KMS-11 (cell line): ENCODE measurements around the gene GNG3.

Experiments
- H2AFZ ChIP-seq: fragments of 200-600 bp; sonication (generic); 2 replicates; pipeline ENCODE4 v1.6.1; 2016; ENCODE audit warnings: antibody characterized with exemption, mixed run types, low read depth
- H3K27ac ChIP-seq: fragments of 200-600 bp; sonication (generic); 2 replicates; pipeline ENCODE4 v1.6.1; 2016; ENCODE audit warnings: mild to moderate bottlenecking, mixed run types
- H3K27me3 ChIP-seq: fragments of 200-600 bp; sonication (generic); 2 replicates; pipeline ENCODE4 v1.6.1; 2017; ENCODE audit warnings: mild to moderate bottlenecking, low read depth, mixed run types, moderate library complexity; ENCODE audit not compliant: insufficient read depth
- H3K36me3 ChIP-seq: fragments of 200-600 bp; sonication (generic); 2 replicates; pipeline ENCODE4 v1.6.1; 2017; ENCODE audit warnings: mild to moderate bottlenecking, mixed run types; ENCODE audit not compliant: insufficient read depth
- H3K4me1 ChIP-seq: fragments of 200-600 bp; sonication (generic); 2 replicates; pipeline ENCODE4 v1.6.1; 2016; ENCODE audit warnings: mild to moderate bottlenecking, low read depth, mixed run types; ENCODE audit not compliant: poor library complexity, severe bottlenecking
- H3K4me2 ChIP-seq: fragments of 200-600 bp; sonication (generic); 2 replicates; pipeline ENCODE4 v1.7.0; 2016; ENCODE audit warnings: mild to moderate bottlenecking, mixed run types
- H3K4me3 ChIP-seq: fragments of 200-600 bp; sonication (generic); IDR thresholded peaks from 2 replicates; pipeline ENCODE4 v1.6.1; 2017; ENCODE audit warnings: low read depth, low read length, mixed read lengths; ENCODE audit not compliant: insufficient read depth
- H3K79me2 ChIP-seq: fragments of 200-600 bp; sonication (generic); 2 replicates; pipeline ENCODE4 v1.6.1; 2016; ENCODE audit warnings: low read depth, mixed run types; ENCODE audit not compliant: insufficient read depth
- H3K9ac ChIP-seq: fragments of 200-600 bp; sonication (generic); 2 replicates; pipeline ENCODE4 v1.6.1; 2016; ENCODE audit warnings: mild to moderate bottlenecking, mixed run types
- H4K20me1 ChIP-seq: fragments of 200-600 bp; sonication (generic); 2 replicates; pipeline ENCODE4 v1.6.1; 2016; ENCODE audit warnings: mild to moderate bottlenecking, mixed run types; ENCODE audit not compliant: insufficient read depth
- TF ChIP-seq, protein P1 (sequence below): fragments of 200-600 bp; sonication (generic); conservative IDR thresholded peaks from 2 replicates; pipeline ENCODE4 v1.6.1; 2017; ENCODE audit warnings: low read depth, mild to moderate bottlenecking, antibody characterized with exemption, low read length, moderate library complexity, mixed read lengths

The GNG3 gene

DNA sequence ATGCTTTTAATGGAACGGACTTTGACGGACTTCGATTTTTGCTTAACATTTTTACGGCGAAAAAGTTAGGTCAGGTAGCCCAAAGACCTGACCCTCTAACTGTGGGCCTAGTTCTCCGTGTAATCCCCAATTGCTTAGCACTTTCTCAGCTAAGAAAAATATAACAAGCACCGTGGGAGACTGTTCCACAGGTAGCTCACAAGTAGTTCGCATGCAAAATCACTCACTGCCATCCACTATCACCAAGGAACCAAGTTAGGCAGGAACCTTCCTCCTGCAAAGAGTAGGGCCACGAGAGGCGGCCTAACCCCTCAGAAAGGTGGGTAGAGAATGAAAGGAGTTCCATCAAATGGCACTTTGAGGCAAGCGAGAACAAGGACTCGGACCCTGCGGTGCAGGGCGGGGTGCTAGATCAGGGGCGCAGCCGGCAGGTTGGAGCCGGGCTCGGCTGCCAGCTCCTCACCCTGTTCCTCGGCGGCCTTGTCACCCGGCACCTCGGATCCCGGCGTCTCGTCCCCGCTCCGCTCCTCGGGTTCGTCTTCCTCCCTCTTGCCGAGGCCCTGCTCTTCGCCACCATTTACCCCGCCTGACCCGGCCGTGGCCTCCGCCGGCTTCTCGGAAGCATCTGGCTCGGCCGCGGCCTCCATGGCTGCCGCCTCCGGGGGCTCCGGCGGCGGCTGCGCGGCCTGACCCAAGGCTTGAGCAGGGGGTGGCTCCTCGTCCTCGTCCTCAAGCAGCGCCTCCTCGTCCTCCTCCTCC is 18.9 kb downstream of the GNG3 start:
- peak overlapping the region; percentile 98 for H3K4me2 ChIP-seq
- H3K27ac ChIP-seq, result peak overlapping the region; percentile 89
- peaks cover 16% of the 10 kb centered on the region; the same call in 1 of the 2 replicates for H4K20me1 ChIP-seq
- H3K4me1 ChIP-seq, result peaks cover 34% of the 10 kb centered on the region
- H3K27me3 ChIP-seq, result no peaks in the 10 kb centered on the region
- H3K9ac ChIP-seq, result peak overlapping the region; percentile 77
- peaks cover 26% of the 10 kb centered on the region; the same call in 1 of the 2 replicates for H3K36me3 ChIP-seq
- H3K4me3 ChIP-seq, result peak overlapping the region; percentile 47
- H3K79me2 ChIP-seq, result peaks cover 76% of the 10 kb centered on the region
- TF ChIP-seq, protein P1, sequence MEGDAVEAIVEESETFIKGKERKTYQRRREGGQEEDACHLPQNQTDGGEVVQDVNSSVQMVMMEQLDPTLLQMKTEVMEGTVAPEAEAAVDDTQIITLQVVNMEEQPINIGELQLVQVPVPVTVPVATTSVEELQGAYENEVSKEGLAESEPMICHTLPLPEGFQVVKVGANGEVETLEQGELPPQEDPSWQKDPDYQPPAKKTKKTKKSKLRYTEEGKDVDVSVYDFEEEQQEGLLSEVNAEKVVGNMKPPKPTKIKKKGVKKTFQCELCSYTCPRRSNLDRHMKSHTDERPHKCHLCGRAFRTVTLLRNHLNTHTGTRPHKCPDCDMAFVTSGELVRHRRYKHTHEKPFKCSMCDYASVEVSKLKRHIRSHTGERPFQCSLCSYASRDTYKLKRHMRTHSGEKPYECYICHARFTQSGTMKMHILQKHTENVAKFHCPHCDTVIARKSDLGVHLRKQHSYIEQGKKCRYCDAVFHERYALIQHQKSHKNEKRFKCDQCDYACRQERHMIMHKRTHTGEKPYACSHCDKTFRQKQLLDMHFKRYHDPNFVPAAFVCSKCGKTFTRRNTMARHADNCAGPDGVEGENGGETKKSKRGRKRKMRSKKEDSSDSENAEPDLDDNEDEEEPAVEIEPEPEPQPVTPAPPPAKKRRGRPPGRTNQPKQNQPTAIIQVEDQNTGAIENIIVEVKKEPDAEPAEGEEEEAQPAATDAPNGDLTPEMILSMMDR, result no peak
- H2AFZ ChIP-seq, result peak overlapping the region; percentile 36; the same call in 1 of the 2 replicates

DNA sequence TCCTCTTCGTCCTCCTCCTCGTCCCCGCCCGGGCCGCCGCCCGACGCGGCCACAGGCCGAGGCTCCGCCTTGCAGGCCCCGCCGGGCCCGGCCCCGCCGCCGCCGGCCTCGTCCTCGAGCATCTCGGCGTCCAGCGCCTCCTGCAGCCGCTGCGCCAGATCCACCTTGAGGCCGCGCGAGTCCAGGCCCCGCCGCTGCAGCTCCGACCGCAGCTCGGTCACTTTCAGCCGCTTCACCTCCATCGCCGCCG is 19.4 kb downstream of the GNG3 start:
- Histone ChIP-seq H4K20me1 (peaks cover 16% of the 10 kb centered on the region; the same call in 1 of the 2 replicates), H3K4me2 (no peak overlapping the region; the same call in 1 of the 2 replicates), H2AFZ (peak overlapping the region; percentile 36; the same call in 1 of the 2 replicates), H3K36me3 (peaks cover 21% of the 10 kb centered on the region; the same call in 1 of the 2 replicates), H3K27ac (peak overlapping the region; percentile 89), H3K27me3 (no peaks in the 10 kb centered on the region), H3K79me2 (peaks cover 71% of the 10 kb centered on the region), H3K4me1 (peaks cover 34% of the 10 kb centered on the region), H3K4me3 (no peak overlapping the region), H3K9ac (peak overlapping the region; percentile 77)
- TF ChIP-seq, protein P1, result no peak

DNA sequence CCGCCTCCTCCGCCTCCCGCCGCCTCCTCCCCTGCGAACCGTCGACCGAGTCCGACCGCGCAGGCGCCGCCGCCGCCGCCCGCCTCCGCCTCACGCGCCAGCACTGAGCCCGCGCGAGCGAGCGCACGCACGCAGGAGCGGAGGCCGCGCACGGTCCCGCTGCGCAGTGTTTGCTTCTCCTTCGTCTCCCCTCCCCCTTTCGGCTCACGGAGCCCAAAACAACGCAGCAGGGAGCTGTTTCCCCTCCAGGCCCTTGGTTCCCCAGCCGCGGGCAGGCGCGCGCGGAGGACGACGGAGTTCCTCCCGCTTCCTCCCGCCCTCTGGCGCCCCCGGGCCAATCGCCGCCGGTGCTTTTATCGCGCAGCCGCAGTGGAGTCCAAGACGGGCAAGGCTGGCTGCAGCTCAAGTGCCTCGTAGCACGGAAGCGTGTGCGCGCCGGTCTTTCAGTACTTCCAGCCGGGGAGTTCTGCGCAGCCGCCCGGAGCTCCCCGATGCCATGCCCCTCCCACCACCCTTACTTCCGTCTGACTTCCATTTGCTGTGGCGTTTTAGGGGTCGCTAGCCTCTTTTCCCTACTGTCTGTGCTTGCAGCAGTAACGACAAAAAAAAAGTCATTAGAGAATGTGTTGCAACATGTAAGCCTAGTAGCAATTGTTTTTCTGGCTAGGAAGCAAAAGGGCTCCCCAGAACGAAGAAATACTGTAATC is 19.8 kb downstream of the GNG3 start, which contains the start of gene HNRNPUL2:
Gene HNRNPUL2, minus strand, starts transcription at position 293 of the 707 bp plus-strand sequence. CDS start 301 bp downstream, outside the sequence.
- Histone ChIP-seq H3K27me3 (no peaks in the 10 kb centered on the region), H3K4me2 (peak within 1 kb of the TSS; percentile 98), H3K4me1 (peaks cover 35% of the 10 kb centered on the region), H3K36me3 (peaks cover 17% of the 10 kb centered on the region; the same call in 1 of the 2 replicates), H3K79me2 (peaks cover 66% of the 10 kb centered on the region), H3K4me3 (no peak within 1 kb of the TSS), H3K9ac (peak within 1 kb of the TSS; percentile 77), H4K20me1 (peaks cover 16% of the 10 kb centered on the region; the same call in 1 of the 2 replicates), H3K27ac (peak within 1 kb of the TSS; percentile 89), H2AFZ (peak within 1 kb of the TSS; percentile 70)
- TF ChIP-seq, protein P1, result no peak

DNA sequence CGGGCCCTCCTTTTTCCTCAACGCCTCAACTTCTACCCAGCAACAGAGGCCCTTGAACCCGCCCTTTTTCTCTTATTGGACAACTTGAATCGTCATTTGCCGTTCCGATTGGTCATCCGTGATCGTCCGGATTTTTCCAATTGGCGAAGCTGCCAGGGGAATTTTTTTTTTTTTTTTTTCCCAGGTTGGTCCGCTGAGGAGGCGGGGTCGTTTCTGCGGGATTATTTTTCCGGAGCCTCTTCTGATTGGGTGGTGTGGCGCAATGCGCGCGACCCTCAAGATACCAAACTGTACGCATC is 20.3 kb downstream of the GNG3 start:
- no peak overlapping the region for H3K4me3 ChIP-seq
- peak overlapping the region; percentile 89 for H3K27ac ChIP-seq
- peak overlapping the region; percentile 70 for H2AFZ ChIP-seq
- H3K27me3 ChIP-seq, result no peaks in the 10 kb centered on the region
- peaks cover 61% of the 10 kb centered on the region for H3K79me2 ChIP-seq
- H3K4me2 ChIP-seq, result peak overlapping the region; percentile 68
- H3K36me3 ChIP-seq, result peaks cover 12% of the 10 kb centered on the region; the same call in 1 of the 2 replicates
- peaks cover 35% of the 10 kb centered on the region for H3K4me1 ChIP-seq
- TF ChIP-seq, protein P1, result no peak
- H4K20me1 ChIP-seq, result peaks cover 16% of the 10 kb centered on the region; the same call in 1 of the 2 replicates
- H3K9ac ChIP-seq, result peak overlapping the region; percentile 77; the same call in 1 of the 2 replicates
